ENCODE data around the gene MXRA7. TPM values are rescaled to one million over a fixed set of nuclear protein-coding genes. Genes with fewer than 3 reads are reported as not detected.
"Not testable (repeated sequence)": the region's sequence is repeated elsewhere in the genome, so short reads cannot be mapped to it uniquely, and the experiment has no call there.

The MXRA7 gene
- total RNA-seq, 2 experiments from 2014 or later, result 8.4 to 8.6 TPM

DNA sequence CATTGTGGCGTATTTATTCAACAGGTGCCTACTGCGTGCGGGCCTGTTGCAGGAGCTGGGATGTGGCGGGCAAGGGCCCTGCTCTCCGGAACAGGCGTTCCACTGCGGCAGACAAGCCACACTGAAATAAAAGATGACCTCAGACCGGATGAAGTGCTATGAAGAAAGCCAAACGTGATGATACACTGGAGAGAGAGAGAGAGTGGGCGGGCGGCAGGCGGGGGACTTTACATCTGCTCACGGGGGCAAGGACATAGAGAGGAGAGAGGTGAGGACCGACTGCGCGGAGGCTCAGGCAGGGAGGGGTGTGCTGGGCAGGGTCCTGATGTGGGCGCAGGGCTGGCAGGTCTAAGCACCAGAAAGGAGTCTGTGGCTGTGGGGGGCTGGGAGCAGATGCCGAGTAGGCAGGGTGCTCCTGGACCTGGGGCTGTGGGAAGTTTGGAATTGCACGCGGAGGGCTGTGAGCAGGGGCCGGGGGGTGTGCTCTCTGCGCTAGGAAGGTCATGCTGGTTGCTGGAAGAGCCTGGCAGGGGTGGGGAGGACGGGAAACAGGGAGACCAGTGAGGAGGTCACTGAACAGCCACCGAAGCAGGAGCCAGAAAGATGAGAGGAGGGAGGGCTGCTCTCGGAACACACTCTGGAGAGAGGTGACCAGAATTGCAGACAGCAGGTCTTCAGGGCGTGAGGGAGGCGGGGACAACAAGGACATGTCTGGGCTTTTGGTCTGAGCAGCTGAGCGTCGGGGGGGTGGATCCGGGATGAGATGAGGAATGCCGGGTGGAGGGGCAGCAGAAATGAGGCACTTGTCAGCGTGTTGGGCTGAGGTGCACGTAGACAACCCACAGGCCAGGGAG is 9.9 kb downstream of the MXRA7 start:
- TF ChIP-seq, protein P1, sequence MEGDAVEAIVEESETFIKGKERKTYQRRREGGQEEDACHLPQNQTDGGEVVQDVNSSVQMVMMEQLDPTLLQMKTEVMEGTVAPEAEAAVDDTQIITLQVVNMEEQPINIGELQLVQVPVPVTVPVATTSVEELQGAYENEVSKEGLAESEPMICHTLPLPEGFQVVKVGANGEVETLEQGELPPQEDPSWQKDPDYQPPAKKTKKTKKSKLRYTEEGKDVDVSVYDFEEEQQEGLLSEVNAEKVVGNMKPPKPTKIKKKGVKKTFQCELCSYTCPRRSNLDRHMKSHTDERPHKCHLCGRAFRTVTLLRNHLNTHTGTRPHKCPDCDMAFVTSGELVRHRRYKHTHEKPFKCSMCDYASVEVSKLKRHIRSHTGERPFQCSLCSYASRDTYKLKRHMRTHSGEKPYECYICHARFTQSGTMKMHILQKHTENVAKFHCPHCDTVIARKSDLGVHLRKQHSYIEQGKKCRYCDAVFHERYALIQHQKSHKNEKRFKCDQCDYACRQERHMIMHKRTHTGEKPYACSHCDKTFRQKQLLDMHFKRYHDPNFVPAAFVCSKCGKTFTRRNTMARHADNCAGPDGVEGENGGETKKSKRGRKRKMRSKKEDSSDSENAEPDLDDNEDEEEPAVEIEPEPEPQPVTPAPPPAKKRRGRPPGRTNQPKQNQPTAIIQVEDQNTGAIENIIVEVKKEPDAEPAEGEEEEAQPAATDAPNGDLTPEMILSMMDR (IDR thresholded peaks at IDR 0.05), result no peak
- CTCF ChIA-PET, result interaction anchor here (0.7 to 1.5 kb wide), 2 partner anchors 13 to 19 kb away, joined by 3 to 4 read pairs; no protein-coding TSS in a partner anchor
- no peaks in the 10 kb centered on the region for H3K9me3 Mint-ChIP-seq
- no peak for DNase-seq
- POLR2A ChIA-PET, result no interaction called here
- no peaks in the 10 kb centered on the region for H3K36me3 Mint-ChIP-seq (ENCODE audit: low read depth)
- H3K27ac Mint-ChIP-seq, result peak overlapping the region; percentile 36
- no peaks in the 10 kb centered on the region for H3K27me3 Mint-ChIP-seq
- ATAC-seq, result peak; percentile 68
- intact Hi-C loops (cut with micrococcal nuclease), result no loop called here
- no peaks in the 10 kb centered on the region for H3K4me1 Mint-ChIP-seq (ENCODE audit: low read depth)
- no peak overlapping the region for H3K4me3 Mint-ChIP-seq

DNA sequence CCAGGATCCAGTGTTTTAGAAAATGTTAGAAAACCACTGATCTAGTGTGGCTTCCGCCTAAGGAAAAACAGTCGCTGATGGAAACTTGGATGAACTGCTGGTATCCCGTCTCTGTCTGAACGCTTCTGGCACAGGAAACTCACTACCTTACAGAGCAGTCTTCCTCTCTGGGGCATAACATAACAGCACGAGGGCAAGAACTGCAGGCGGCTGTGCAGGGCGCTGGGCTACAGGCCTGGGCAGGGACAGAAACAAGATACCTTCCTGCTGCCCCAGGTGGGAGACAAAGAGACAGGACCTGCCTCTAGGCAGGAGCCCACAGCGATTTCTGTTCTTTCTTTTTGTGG is 10.5 kb downstream of the MXRA7 start:
- ATAC-seq (no peak), DNase-seq (no peak)
- no peaks in the 10 kb centered on the region for H3K36me3 Mint-ChIP-seq (ENCODE audit: low read depth)
- H3K27me3 Mint-ChIP-seq, result no peaks in the 10 kb centered on the region
- no peaks in the 10 kb centered on the region for H3K9me3 Mint-ChIP-seq
- H3K4me1 Mint-ChIP-seq (ENCODE audit: low read depth), result no peaks in the 10 kb centered on the region
- POLR2A ChIA-PET, result interaction anchor here (0.8 kb wide), 1 partner anchor 143 kb away, joined by 3 read pairs; no protein-coding TSS in a partner anchor
- TF ChIP-seq, protein P1 (IDR thresholded peaks at IDR 0.05), result no peak
- no peak overlapping the region for H3K4me3 Mint-ChIP-seq
- CTCF ChIA-PET, result no interaction called here
- intact Hi-C loops (cut with micrococcal nuclease), result no loop called here
- peak overlapping the region; percentile 36 for H3K27ac Mint-ChIP-seq

DNA sequence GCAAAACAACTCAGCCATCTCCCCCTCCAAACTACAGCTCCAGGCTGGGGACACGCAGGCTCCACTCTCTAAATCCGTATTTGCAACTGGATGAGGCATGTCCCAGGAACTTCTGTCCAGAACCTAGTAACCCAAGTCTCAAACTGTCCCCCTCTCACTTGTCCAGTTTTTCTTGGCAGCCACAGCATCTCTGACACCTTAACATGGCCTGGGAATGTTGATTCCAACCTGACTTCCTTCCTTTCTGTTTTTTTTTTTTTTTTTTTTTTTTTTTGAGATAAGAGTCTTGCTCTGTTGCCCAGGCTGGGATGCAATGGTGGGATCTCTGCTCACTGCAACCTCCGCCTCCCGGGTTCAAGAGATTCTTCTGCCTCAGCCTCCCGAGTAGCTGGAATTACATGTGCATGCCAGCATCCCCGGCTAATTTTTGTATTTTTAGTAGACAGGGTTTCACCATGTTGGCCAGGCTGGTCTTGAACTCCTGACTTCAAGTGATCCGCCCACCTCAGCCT is 12.2 kb downstream of the MXRA7 start:
- H3K4me1 Mint-ChIP-seq (ENCODE audit: low read depth); H3K27me3 Mint-ChIP-seq; H3K36me3 Mint-ChIP-seq (ENCODE audit: low read depth); ATAC-seq; H3K9me3 Mint-ChIP-seq; H3K4me3 Mint-ChIP-seq; CTCF ChIA-PET; intact Hi-C loops (cut with micrococcal nuclease); DNase-seq; H3K27ac Mint-ChIP-seq: not testable (repeated sequence)
- POLR2A ChIA-PET, result interaction anchor here (0.6 to 0.8 kb wide), 2 partner anchors 38 to 744 kb away, joined by 3 read pairs; partner anchors contain the start of gene SRSF2

DNA sequence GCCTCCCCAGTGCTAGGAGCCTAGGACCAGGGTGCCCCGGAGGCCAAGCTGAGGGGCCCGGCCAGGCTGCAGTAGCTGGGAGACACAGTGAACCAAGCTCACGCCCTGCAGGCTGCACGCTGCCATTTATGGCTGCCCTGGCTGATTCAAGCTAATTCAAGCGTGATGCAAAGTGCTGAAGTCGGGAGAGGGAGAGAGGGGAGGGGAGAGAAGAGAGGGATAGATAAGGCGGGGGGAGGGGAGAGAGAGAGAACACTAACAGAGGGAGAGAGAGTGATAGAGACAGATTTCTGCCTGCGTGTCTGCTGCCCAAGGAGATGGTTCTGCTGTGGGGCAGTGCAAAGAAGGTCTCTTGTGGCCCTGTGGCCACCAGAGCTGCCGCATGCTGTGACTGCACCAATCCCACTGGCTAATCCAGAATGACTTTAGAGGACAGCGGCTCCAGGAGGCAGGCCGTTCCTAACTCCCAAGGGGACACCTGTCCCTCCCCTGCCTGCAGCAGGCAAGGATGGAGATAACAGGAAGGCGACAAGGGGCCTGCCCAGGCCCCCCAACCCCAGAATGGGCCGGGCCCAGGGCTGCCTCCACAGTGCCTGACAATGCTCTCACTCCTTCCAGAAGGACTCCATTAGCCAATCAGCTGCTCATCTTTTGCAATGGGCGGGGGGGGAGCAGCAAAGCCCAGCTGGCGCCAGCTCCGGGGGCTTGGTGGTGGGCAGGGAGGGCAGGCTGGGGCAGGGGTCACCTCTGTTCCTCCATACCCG is 12.9 kb downstream of the MXRA7 start:
- Mint-ChIP-seq H3K9me3 (no peaks in the 10 kb centered on the region), H3K4me1 (ENCODE audit: low read depth) (no peaks in the 10 kb centered on the region), H3K27me3 (no peaks in the 10 kb centered on the region), H3K27ac (no peak overlapping the region), H3K36me3 (ENCODE audit: low read depth) (no peaks in the 10 kb centered on the region), H3K4me3 (no peak overlapping the region)
- ChIA-PET CTCF (interaction anchor here (3.0 kb wide), 1 partner anchor 16 kb away, joined by 14 read pairs; no protein-coding TSS in a partner anchor), POLR2A (interaction anchor here (0.6 to 0.8 kb wide), 2 partner anchors 39 to 743 kb away, joined by 3 read pairs; partner anchors contain the start of gene SRSF2)
- DNase-seq, result no peak
- intact Hi-C loops (cut with micrococcal nuclease), result no loop called here
- ATAC-seq, result no peak
- TF ChIP-seq, protein P1 (IDR thresholded peaks at IDR 0.05), result no peak

Data from activated CD8-positive, alpha-beta T cell treated with anti-CD3 and anti-CD28 coated beads for 36 hours (primary cell).